ENCODE results near the gene ZNF174.

DNA sequence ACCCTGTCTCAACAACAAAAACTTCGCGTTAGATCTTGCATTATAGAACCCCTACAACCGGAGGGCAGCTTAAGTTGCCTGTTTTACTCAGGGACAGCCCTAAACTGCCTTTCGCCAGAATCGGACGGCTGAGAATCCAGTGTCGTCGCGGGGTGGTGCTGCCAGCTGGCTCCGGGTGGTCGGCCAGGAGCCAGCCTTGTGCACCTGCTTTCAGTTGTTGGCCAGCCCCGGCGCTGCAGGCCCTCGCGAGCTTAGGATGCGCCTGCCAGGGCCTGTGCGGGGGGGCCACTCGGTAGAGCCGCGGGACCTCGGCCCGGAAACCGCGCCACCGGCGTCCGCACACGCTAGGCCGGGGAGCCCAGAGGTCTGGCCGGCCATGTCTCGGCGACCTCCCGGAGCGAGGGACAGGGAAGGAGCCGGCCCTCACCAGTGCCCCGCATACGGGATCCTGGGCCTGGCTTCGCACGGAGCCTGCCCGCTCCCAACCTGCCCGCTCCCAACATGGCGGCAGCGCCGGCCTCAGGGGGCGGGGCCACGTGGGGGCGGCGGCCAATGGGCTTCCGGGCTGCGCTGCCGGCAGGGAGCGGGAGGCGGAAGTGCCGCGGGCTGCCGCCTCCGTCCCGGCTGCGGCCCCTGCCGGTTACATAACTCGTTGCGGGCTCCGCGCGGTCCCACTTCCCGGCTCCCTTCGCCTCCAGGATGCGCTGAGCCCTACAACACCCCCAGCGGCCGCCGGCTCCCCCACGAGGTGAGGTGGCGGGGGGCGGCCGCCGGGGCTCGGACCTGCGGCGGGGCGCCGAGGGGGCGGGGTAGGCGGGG, 56.6 kb downstream of the ZNF174 start:
- TF ChIP-seq CTCF (IDR thresholded peaks at IDR 0.05), result peak; percentile 31 to 39 (median 38)
- peak; percentile 68 for TF ChIP-seq POLR2A (IDR thresholded peaks at IDR 0.05)
